Uterine smooth muscle cell (primary cell): ENCODE results near the gene CMKLR1. TPM values are rescaled to one million over a fixed set of nuclear protein-coding genes. Genes with fewer than 3 reads are reported as not detected.

Experiments used
- total RNA-seq: library from RNA; depleted of rRNA; stranded (reverse); fragments of >200 nt; gene quantifications from 2 replicates; pipeline ENCODE4 v1.2.3, GENCODE V29; 2014

Gene CMKLR1
- not detected in 2 replicates for total RNA-seq

GRCh38 chr12:108338915-108339657 lies at the start of gene CMKLR1:
Gene CMKLR1, minus strand, starts transcription at chr12:108339311. Its CDS starts 45,720 bp downstream, at chr12:108293591.

Other genes with a start within 250 kb of the CMKLR1 start
- gene WSCD2, start 210.0 kb downstream of the CMKLR1 start, total RNA-seq: not detected in 2 replicates
- 14.4 and 50.6 TPM in 2 replicates for gene FICD, start 176.0 kb upstream of the CMKLR1 start, total RNA-seq
- 75.6 and 78.4 TPM in 2 replicates for gene SART3, start 221.9 kb upstream of the CMKLR1 start, total RNA-seq
- gene ISCU, start 223.3 kb upstream of the CMKLR1 start, total RNA-seq: 99.9 and 154 TPM in 2 replicates